GM23338 (cell line): Measurements from ENCODE around the gene CAPS. TPM values are rescaled to one million over a fixed set of nuclear protein-coding genes. Genes with fewer than 3 reads are reported as not detected.

ENCODE experiments used
- ATAC-seq: fragments of 200-7000 bp; cut with Tn5 transposase; 3 replicates; pipeline ENCODE4 v1.9.1; 2020
- DNase-seq: peaks from one replicate; pipeline ENCODE4 v3.0.0-alpha.2; 2015; ENCODE audit warnings: low spot score
- H2AFZ ChIP-seq: fragments of 200-600 bp; sonication (generic); 2 replicates; pipeline ENCODE4 v1.8.0; 2016; ENCODE audit warnings: antibody characterized with exemption, mild to moderate bottlenecking, moderate library complexity
- H3F3A ChIP-seq: fragments of 200-600 bp; sonication (generic); replicated peaks from 2 replicates; pipeline ENCODE4 v1.8.0; 2017; ENCODE audit warnings: antibody characterized with exemption, mixed run types, low read depth
- H3K27ac ChIP-seq: fragments of 200-600 bp; sonication (generic); 2 replicates; pipeline ENCODE4 v1.6.1; 2016; ENCODE audit warnings: low read depth
- H3K27me3 ChIP-seq: fragments of 200-600 bp; sonication (generic); 2 replicates; pipeline ENCODE4 v1.8.0; 2016; ENCODE audit warnings: mild to moderate bottlenecking, mixed run types, moderate library complexity; ENCODE audit not compliant: insufficient read depth
- H3K36me3 ChIP-seq: fragments of 200-600 bp; sonication (generic); 2 replicates; pipeline ENCODE4 v1.8.0; 2016; ENCODE audit warnings: mild to moderate bottlenecking; ENCODE audit not compliant: insufficient read depth
- H3K4me1 ChIP-seq: fragments of 200-600 bp; sonication (generic); 2 replicates; pipeline ENCODE4 v1.8.0; 2016; ENCODE audit warnings: mild to moderate bottlenecking, moderate library complexity; ENCODE audit not compliant: insufficient read depth
- H3K4me2 ChIP-seq: fragments of 200-600 bp; sonication (generic); 2 replicates; pipeline ENCODE4 v1.7.1; 2017; ENCODE audit warnings: mixed run types
- H3K4me3 ChIP-seq: fragments of 200-600 bp; sonication (generic); 2 replicates; pipeline ENCODE4 v1.6.1; 2016; ENCODE audit warnings: mixed run types
- H3K79me2 ChIP-seq: fragments of 200-600 bp; sonication (generic); replicated peaks from 2 replicates; pipeline ENCODE4 v1.8.0; 2017; ENCODE audit warnings: mild to moderate bottlenecking; ENCODE audit not compliant: insufficient read depth
- H3K9me2 ChIP-seq: fragments of 200-600 bp; sonication (generic); 2 replicates; pipeline ENCODE4 v1.8.0; 2017; ENCODE audit not compliant: insufficient read depth
- H4K20me1 ChIP-seq: fragments of 200-600 bp; sonication (generic); replicated peaks from 2 replicates; pipeline ENCODE4 v1.8.0; 2017; ENCODE audit warnings: mild to moderate bottlenecking; ENCODE audit not compliant: insufficient read depth
- H3K27ac Mint-ChIP-seq: 2 replicates; pipeline ENCODE4 v1.8.0; 2020; ENCODE audit warnings: inconsistent platforms, mild to moderate bottlenecking, moderate library complexity, mixed read lengths
- H3K27me3 Mint-ChIP-seq: 3 replicates; pipeline ENCODE4 v1.8.0; 2022; ENCODE audit warnings: low read depth, mild to moderate bottlenecking, moderate library complexity, mixed read lengths, inconsistent platforms; ENCODE audit not compliant: insufficient read depth, poor library complexity
- H3K36me3 Mint-ChIP-seq: 3 replicates; pipeline ENCODE4 v1.8.0; 2021; ENCODE audit warnings: low read depth, mild to moderate bottlenecking, inconsistent platforms, moderate library complexity, mixed read lengths
- H3K4me1 Mint-ChIP-seq: 3 replicates; pipeline ENCODE4 v1.8.0; 2020; ENCODE audit warnings: mild to moderate bottlenecking, inconsistent platforms, mixed read lengths
- H3K4me3 Mint-ChIP-seq: 3 replicates; pipeline ENCODE4 v1.8.0; 2021; ENCODE audit warnings: moderate library complexity, mild to moderate bottlenecking, inconsistent platforms, mixed read lengths
- H3K9me3 Mint-ChIP-seq: 3 replicates; pipeline ENCODE4 v1.8.0; 2020; ENCODE audit warnings: moderate library complexity, mild to moderate bottlenecking, inconsistent platforms, mixed read lengths
- CREB1 ChIP-seq: fragments of 250-450 bp; sonication (Bioruptor Pico); IDR thresholded peaks from 2 replicates; pipeline ENCODE4 v1.5.0; 2020; ENCODE audit warnings: low read depth, mild to moderate bottlenecking, moderate library complexity
- EZH2 ChIP-seq: fragments of 200-600 bp; sonication (generic); IDR thresholded peaks from one replicate; pipeline ENCODE4 v1.8.0; 2017; ENCODE audit warnings: antibody characterized with exemption, mild to moderate bottlenecking, low read depth; ENCODE audit not compliant: unreplicated experiment
- EZH2phosphoT487 ChIP-seq: fragments of 200-600 bp; sonication (generic); IDR thresholded peaks from one replicate; pipeline ENCODE4 v1.8.1; 2018; ENCODE audit warnings: antibody characterized with exemption; ENCODE audit not compliant: unreplicated experiment
- JUNB ChIP-seq: IDR thresholded peaks from one replicate; pipeline ENCODE4 v1.6.1; 2016; ENCODE audit warnings: antibody characterized with exemption; ENCODE audit not compliant: unreplicated experiment
- NANOG ChIP-seq: IDR thresholded peaks from 2 replicates; pipeline ENCODE4 v1.6.1; 2016; ENCODE audit warnings: antibody characterized with exemption, borderline replicate concordance
- POLR2AphosphoS5 ChIP-seq: IDR thresholded peaks from 2 replicates; pipeline ENCODE4 v1.6.1; 2016; ENCODE audit warnings: antibody characterized with exemption, low read depth
- STAT1 ChIP-seq: IDR thresholded peaks from one replicate; pipeline ENCODE4 v1.6.1; 2016; ENCODE audit warnings: antibody characterized with exemption; ENCODE audit not compliant: unreplicated experiment
- ZNF114 ChIP-seq: fragments of 250-450 bp; sonication (Bioruptor Pico); IDR thresholded peaks from 2 replicates; pipeline ENCODE4 v1.5.0; 2020; ENCODE audit warnings: mild to moderate bottlenecking, moderate library complexity
- ZNF331 ChIP-seq: fragments of 250-450 bp; sonication (Bioruptor Pico); IDR thresholded peaks from 2 replicates; pipeline ENCODE4 v1.5.0; 2020; ENCODE audit warnings: low read depth, mild to moderate bottlenecking, moderate library complexity
- polyA plus RNA-seq: library from polyadenylated mRNA; unstranded; fragments of >200 nt; fragmentation: Nextera tagmentation; extraction: Ambion mirVana; gene quantifications from 2 replicates; pipeline ENCODE4 v1.2.1, GENCODE V29; 2016
- total RNA-seq: library from RNA; depleted of rRNA; stranded (reverse); fragments of >200 nt; shearing (Covaris generic); gene quantifications from 2 replicates; pipeline ENCODE4 v1.2.3, GENCODE V29; 2014
- TF ChIP-seq, protein P1 (sequence below): IDR thresholded peaks from 2 replicates; pipeline ENCODE4 v1.6.1; 2016; ENCODE audit warnings: antibody characterized with exemption
- TF ChIP-seq, protein P2 (sequence below): IDR thresholded peaks from one replicate; pipeline ENCODE4 v1.6.1; 2018; ENCODE audit warnings: antibody characterized with exemption; ENCODE audit not compliant: unreplicated experiment
- TF ChIP-seq, protein P3 (sequence below): fragments of 250-450 bp; sonication (Bioruptor Pico); IDR thresholded peaks from 2 replicates; pipeline ENCODE4 v1.5.0; 2020; ENCODE audit warnings: mild to moderate bottlenecking, moderate library complexity

CAPS gene
- total and polyA plus RNA-seq, 2 experiments from 2014 or later = 1.5 to 3.2 TPM

DNA sequence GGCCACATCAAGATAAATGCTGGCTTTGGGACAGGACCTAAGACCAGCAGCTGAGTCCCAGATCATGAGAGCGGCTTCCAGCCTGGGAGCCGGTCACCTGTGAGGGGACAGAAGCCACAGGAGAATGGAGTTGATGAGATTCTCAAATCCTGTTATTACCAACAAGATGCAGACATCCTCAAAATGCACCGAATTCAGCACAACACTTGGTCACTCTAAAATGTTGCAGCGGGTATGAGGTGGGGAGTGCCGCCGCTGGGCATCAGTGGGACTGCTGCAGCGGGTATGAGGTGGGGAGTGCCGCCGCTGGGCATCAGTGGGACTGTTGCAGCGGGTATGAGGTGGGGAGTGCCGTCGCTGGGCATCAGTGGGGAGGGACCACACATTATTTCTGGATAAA is 42.7 kb downstream of the CAPS start:
- no peak overlapping the region for H3K4me2 ChIP-seq
- H3K4me3 Mint-ChIP-seq = no peak overlapping the region; the same call in 2 of the 3 replicates

More for the DNA sequence above, 42.7 kb downstream of the CAPS start:
- H3K9me2 ChIP-seq = no peaks in the 10 kb centered on the region
- no peaks in the 10 kb centered on the region; the same call in 2 of the 3 replicates for H3K36me3 Mint-ChIP-seq
- H3K4me1 ChIP-seq = peaks cover 72% of the 10 kb centered on the region
- H2AFZ ChIP-seq = no peak overlapping the region
- no peak for DNase-seq
- H3K9me3 Mint-ChIP-seq = no peaks in the 10 kb centered on the region
- H4K20me1 ChIP-seq = peaks cover 66% of the 10 kb centered on the region
- H3F3A ChIP-seq = peaks cover 6% of the 10 kb centered on the region; the same call in 1 of the 2 replicates
- no peak overlapping the region for H3K27ac ChIP-seq
- H3K4me3 ChIP-seq = no peak overlapping the region
- peaks cover 82% of the 10 kb centered on the region for H3K4me1 Mint-ChIP-seq
- H3K27me3 Mint-ChIP-seq = peaks cover 19% of the 10 kb centered on the region
- no peak overlapping the region for H3K27ac Mint-ChIP-seq
- no peaks in the 10 kb centered on the region for H3K36me3 ChIP-seq
- H3K27me3 ChIP-seq = no peaks in the 10 kb centered on the region
- peaks cover 100% of the 10 kb centered on the region for H3K79me2 ChIP-seq
- ATAC-seq = no peak
- TF ChIP-seq EZH2 (no peak), ZNF114 (no peak), NANOG (no peak), JUNB (no peak), EZH2phosphoT487 (no peak), POLR2AphosphoS5 (no peak), ZNF331 (CRISPR knock-in tag) (no peak), STAT1 (no peak), CREB1 (CRISPR knock-in tag) (no peak)
- TF ChIP-seq, protein P1, sequence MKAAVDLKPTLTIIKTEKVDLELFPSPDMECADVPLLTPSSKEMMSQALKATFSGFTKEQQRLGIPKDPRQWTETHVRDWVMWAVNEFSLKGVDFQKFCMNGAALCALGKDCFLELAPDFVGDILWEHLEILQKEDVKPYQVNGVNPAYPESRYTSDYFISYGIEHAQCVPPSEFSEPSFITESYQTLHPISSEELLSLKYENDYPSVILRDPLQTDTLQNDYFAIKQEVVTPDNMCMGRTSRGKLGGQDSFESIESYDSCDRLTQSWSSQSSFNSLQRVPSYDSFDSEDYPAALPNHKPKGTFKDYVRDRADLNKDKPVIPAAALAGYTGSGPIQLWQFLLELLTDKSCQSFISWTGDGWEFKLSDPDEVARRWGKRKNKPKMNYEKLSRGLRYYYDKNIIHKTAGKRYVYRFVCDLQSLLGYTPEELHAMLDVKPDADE = no peak
- TF ChIP-seq, protein P2, sequence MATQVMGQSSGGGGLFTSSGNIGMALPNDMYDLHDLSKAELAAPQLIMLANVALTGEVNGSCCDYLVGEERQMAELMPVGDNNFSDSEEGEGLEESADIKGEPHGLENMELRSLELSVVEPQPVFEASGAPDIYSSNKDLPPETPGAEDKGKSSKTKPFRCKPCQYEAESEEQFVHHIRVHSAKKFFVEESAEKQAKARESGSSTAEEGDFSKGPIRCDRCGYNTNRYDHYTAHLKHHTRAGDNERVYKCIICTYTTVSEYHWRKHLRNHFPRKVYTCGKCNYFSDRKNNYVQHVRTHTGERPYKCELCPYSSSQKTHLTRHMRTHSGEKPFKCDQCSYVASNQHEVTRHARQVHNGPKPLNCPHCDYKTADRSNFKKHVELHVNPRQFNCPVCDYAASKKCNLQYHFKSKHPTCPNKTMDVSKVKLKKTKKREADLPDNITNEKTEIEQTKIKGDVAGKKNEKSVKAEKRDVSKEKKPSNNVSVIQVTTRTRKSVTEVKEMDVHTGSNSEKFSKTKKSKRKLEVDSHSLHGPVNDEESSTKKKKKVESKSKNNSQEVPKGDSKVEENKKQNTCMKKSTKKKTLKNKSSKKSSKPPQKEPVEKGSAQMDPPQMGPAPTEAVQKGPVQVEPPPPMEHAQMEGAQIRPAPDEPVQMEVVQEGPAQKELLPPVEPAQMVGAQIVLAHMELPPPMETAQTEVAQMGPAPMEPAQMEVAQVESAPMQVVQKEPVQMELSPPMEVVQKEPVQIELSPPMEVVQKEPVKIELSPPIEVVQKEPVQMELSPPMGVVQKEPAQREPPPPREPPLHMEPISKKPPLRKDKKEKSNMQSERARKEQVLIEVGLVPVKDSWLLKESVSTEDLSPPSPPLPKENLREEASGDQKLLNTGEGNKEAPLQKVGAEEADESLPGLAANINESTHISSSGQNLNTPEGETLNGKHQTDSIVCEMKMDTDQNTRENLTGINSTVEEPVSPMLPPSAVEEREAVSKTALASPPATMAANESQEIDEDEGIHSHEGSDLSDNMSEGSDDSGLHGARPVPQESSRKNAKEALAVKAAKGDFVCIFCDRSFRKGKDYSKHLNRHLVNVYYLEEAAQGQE = no peak
- TF ChIP-seq, protein P3, sequence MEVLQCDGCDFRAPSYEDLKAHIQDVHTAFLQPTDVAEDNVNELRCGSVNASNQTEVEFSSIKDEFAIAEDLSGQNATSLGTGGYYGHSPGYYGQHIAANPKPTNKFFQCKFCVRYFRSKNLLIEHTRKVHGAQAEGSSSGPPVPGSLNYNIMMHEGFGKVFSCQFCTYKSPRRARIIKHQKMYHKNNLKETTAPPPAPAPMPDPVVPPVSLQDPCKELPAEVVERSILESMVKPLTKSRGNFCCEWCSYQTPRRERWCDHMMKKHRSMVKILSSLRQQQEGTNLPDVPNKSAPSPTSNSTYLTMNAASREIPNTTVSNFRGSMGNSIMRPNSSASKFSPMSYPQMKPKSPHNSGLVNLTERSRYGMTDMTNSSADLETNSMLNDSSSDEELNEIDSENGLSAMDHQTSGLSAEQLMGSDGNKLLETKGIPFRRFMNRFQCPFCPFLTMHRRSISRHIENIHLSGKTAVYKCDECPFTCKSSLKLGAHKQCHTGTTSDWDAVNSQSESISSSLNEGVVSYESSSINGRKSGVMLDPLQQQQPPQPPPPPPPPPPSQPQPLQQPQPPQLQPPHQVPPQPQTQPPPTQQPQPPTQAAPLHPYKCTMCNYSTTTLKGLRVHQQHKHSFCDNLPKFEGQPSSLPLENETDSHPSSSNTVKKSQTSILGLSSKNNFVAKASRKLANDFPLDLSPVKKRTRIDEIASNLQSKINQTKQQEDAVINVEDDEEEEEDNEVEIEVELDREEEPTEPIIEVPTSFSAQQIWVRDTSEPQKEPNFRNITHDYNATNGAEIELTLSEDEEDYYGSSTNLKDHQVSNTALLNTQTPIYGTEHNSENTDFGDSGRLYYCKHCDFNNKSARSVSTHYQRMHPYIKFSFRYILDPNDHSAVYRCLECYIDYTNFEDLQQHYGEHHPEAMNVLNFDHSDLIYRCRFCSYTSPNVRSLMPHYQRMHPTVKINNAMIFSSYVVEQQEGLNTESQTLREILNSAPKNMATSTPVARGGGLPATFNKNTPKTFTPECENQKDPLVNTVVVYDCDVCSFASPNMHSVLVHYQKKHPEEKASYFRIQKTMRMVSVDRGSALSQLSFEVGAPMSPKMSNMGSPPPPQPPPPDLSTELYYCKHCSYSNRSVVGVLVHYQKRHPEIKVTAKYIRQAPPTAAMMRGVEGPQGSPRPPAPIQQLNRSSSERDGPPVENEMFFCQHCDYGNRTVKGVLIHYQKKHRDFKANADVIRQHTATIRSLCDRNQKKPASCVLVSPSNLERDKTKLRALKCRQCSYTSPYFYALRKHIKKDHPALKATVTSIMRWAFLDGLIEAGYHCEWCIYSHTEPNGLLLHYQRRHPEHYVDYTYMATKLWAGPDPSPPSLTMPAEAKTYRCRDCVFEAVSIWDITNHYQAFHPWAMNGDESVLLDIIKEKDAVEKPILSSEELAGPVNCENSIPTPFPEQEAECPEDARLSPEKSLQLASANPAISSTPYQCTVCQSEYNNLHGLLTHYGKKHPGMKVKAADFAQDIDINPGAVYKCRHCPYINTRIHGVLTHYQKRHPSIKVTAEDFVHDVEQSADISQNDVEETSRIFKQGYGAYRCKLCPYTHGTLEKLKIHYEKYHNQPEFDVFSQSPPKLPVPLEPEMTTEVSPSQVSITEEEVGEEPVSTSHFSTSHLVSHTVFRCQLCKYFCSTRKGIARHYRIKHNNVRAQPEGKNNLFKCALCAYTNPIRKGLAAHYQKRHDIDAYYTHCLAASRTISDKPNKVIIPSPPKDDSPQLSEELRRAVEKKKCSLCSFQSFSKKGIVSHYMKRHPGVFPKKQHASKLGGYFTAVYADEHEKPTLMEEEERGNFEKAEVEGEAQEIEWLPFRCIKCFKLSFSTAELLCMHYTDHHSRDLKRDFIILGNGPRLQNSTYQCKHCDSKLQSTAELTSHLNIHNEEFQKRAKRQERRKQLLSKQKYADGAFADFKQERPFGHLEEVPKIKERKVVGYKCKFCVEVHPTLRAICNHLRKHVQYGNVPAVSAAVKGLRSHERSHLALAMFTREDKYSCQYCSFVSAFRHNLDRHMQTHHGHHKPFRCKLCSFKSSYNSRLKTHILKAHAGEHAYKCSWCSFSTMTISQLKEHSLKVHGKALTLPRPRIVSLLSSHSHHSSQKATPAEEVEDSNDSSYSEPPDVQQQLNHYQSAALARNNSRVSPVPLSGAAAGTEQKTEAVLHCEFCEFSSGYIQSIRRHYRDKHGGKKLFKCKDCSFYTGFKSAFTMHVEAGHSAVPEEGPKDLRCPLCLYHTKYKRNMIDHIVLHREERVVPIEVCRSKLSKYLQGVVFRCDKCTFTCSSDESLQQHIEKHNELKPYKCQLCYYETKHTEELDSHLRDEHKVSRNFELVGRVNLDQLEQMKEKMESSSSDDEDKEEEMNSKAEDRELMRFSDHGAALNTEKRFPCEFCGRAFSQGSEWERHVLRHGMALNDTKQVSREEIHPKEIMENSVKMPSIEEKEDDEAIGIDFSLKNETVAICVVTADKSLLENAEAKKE = no peak
